GM12878 (cell line): ENCODE data around the gene SIRT5. TPM values are rescaled to one million over a fixed set of nuclear protein-coding genes. Genes with fewer than 3 reads are reported as not detected.

Experiments used
- ATAC-seq: fragments of 200-7000 bp; cut with Tn5 transposase; 3 replicates; pipeline ENCODE4 v1.9.1; 2020; ENCODE audit warnings: mild to moderate bottlenecking, moderate library complexity
- BruUV-seq: library from RNA; stranded (reverse); fragments of 400-500 nt; replicated peaks from 2 replicates; lab custom pipeline; 2021; lab: Mats Ljungman, UMichigan
- CTCF ChIA-PET: fragments of 300-600 bp; sonication (Branson Sonifier 250); formaldehyde crosslinking; extraction: SDS; loops from one replicate; lab custom pipeline; 2021; ENCODE audit warnings: inconsistent platforms; lab: Yijun Ruan, JAX
- POLR2A ChIA-PET: fragments of 350-600 bp; formaldehyde crosslinking; extraction: SDS; loops from one replicate; lab custom pipeline; 2021; ENCODE audit warnings: inconsistent platforms; lab: Charles Lee
- RAD21 ChIA-PET: fragments of 300-600 bp; sonication (Branson Sonifier 250); formaldehyde crosslinking; loops from one replicate; lab custom pipeline; 2023; ENCODE audit warnings: antibody characterized with exemption; ENCODE audit not compliant: unreplicated experiment; lab: Charles Lee
- SMC1A ChIA-PET: fragments of 300-600 bp; sonication (Branson Sonifier 250); formaldehyde crosslinking; loops from one replicate; lab custom pipeline; 2023; ENCODE audit not compliant: unreplicated experiment, uncharacterized antibody; lab: Charles Lee
- DNase-seq: peaks from one replicate; pipeline ENCODE4 v3.0.0-alpha.2; 2011; ENCODE audit warnings: low read depth, low spot score
- FAIRE-seq: peaks from 3 replicates; lab custom pipeline; 2011; peaks lifted over from hg19 to GRCh38; lab: Jason Lieb, UNC
- H2AFZ ChIP-seq: 2 replicates; pipeline ENCODE4 v1.6.0; 2011; ENCODE audit warnings: low read depth, low read length, control low read depth; ENCODE audit not compliant: control insufficient read depth
- H3K27ac ChIP-seq: 2 replicates; pipeline ENCODE4 v1.5.1; 2011; ENCODE audit warnings: control low read depth; ENCODE audit not compliant: control insufficient read depth, insufficient read depth
- H3K27me3 ChIP-seq, 2 experiments: replicated peaks in 1 of 2; 2 replicates each; pipeline versions ENCODE4 v1.6.0 to v1.6.1; 2011; ENCODE audit warnings: low read length in 1 of 2; ENCODE audit not compliant: control insufficient read depth in 2 of 2, insufficient read depth in 2 of 2
- H3K36me3 ChIP-seq, 2 experiments: 2 replicates each; pipeline ENCODE4 v1.5.1; 2011; ENCODE audit warnings: low read length in 1 of 2; ENCODE audit not compliant: control insufficient read depth in 2 of 2, insufficient read depth in 2 of 2
- H3K4me1 ChIP-seq: 2 replicates; pipeline ENCODE4 v1.6.1; 2011; ENCODE audit warnings: mild to moderate bottlenecking, low read length, moderate library complexity, mixed read lengths; ENCODE audit not compliant: control insufficient read depth, insufficient read depth
- H3K4me2 ChIP-seq: 2 replicates; pipeline ENCODE4 v1.6.0; 2011; ENCODE audit warnings: control low read depth; ENCODE audit not compliant: control insufficient read depth, insufficient read depth
- H3K4me3 ChIP-seq: fragments of 200-600 bp; sonication (generic); 2 replicates; pipeline ENCODE4 v1.5.1; 2016
- H3K79me2 ChIP-seq: 2 replicates; pipeline ENCODE4 v1.6.0; 2011; ENCODE audit warnings: low read length; ENCODE audit not compliant: control insufficient read depth, insufficient read depth
- H3K9ac ChIP-seq: 2 replicates; pipeline ENCODE4 v1.8.0; 2011; ENCODE audit warnings: low read length, control low read depth, mixed read lengths; ENCODE audit not compliant: control insufficient read depth, insufficient read depth
- H3K9me3 ChIP-seq: replicated peaks from 3 replicates; pipeline ENCODE4 v1.5.1; 2011; ENCODE audit warnings: mild to moderate bottlenecking, low read length; ENCODE audit not compliant: control insufficient read depth, insufficient read depth
- H4K20me1 ChIP-seq: 2 replicates; pipeline ENCODE4 v1.6.0; 2011; ENCODE audit not compliant: control insufficient read depth, insufficient read depth
- E2F4 ChIP-seq: IDR thresholded peaks from 2 replicates; pipeline ENCODE4 v1.6.1; 2012; ENCODE audit warnings: low read depth, low read length, improper control_type of control experiment
- JUNB ChIP-seq: IDR thresholded peaks from 2 replicates; pipeline ENCODE4 v1.6.1; 2016; ENCODE audit warnings: antibody characterized with exemption, mild to moderate bottlenecking
- NFXL1 ChIP-seq: fragments of 450-650 bp; IDR thresholded peaks from 2 replicates; pipeline ENCODE4 v1.6.1; 2017; ENCODE audit warnings: antibody characterized with exemption, mild to moderate bottlenecking, borderline replicate concordance
- NKRF ChIP-seq: fragments of 450-650 bp; conservative IDR thresholded peaks from 2 replicates; pipeline ENCODE4 v1.6.1; 2017; ENCODE audit warnings: mild to moderate bottlenecking, moderate library complexity
- SUPT20H ChIP-seq: IDR thresholded peaks from 2 replicates; pipeline ENCODE4 v1.6.1; 2011; ENCODE audit warnings: low read depth, mild to moderate bottlenecking, low read length, moderate library complexity, borderline replicate concordance; ENCODE audit not compliant: control insufficient read depth
- ZNF592 ChIP-seq: fragments of 450-650 bp; IDR thresholded peaks from 2 replicates; pipeline ENCODE4 v1.6.1; 2017; ENCODE audit warnings: mild to moderate bottlenecking, moderate library complexity
- WGBS: methylation state at CpG from one replicate; pipeline ENCODE4 v1.1.6; 2016; ENCODE audit warnings: low lambda C conversion rate; ENCODE audit not compliant: insufficient replicate concordance, insufficient coverage; ENCODE audit errors: missing lambda C conversion rate; 5-methylcytosine and 5-hydroxymethylcytosine counted together
- in situ Hi-C: fragments of 300-500 bp; cut with MboI; formaldehyde crosslinking; loops from 9 replicates; pipeline ENCODE4 v1.14.3; 2018; ENCODE audit warnings: mixed read lengths
- intact Hi-C: fragments of 100-400 bp; cut with micrococcal nuclease; formaldehyde crosslinking; loops from one replicate; pipeline ENCODE4 v1.14.2; 2022; ENCODE audit not compliant: unreplicated experiment
- polyA plus RNA-seq, 11 experiments: library from polyadenylated mRNA; depleted of rRNA in 4 of 11; unstranded in 6 of 11; stranded (reverse) in 5 of 11; fragments of >200 nt; fragmentation: Nextera tagmentation in 4 of 11; fragmentation: Illumina TruSeq in 1 of 11; extraction: Ambion mirVana in 4 of 11; extraction: Trizol in 1 of 11; gene quantifications; 1 replicate in 1 of 11; 2 replicates in 10 of 11; pipeline versions ENCODE4 v1.2.1 to v1.2.3, GENCODE V29; 2011 to 2016; ENCODE audit warnings: inconsistent platforms in 2 of 11, missing spikeins in 2 of 11, low read depth in 1 of 11
- total RNA-seq, 4 experiments: library from RNA; depleted of rRNA in 3 of 4; stranded (reverse); fragments of >200 nt in 3 of 4; fragmentation: Illumina TruSeq in 1 of 4; extraction: Trizol in 1 of 4; gene quantifications; 2 replicates each; pipeline versions ENCODE4 v1.2.1 to v1.2.3, GENCODE V29; 2013 to 2021

SIRT5 gene
- total and polyA plus RNA-seq, 10 of the 15 experiments (the other 5 are each of a cell fraction or from before 2014, with no cell fraction given) = 1.7 to 12.4 (median 10.0) TPM

GRCh38 chr6:13648850-13649249, 74.4 kb downstream of the SIRT5 start:
- FAIRE-seq = no peak
- no peak overlapping the region for H3K4me3 ChIP-seq

GRCh38 chr6:13649393-13649792, 75.0 kb downstream of the SIRT5 start:
- Histone ChIP-seq H3K27me3 (no peaks in the 10 kb centered on the region), H3K9me3 (no peaks in the 10 kb centered on the region), H3K79me2 (no peaks in the 10 kb centered on the region), H2AFZ (no peak overlapping the region), H3K4me2 (no peak overlapping the region), H4K20me1 (no peaks in the 10 kb centered on the region), H3K27ac (no peak overlapping the region), H3K4me3 (no peak overlapping the region), H3K9ac (no peak overlapping the region), H3K4me1 (no peaks in the 10 kb centered on the region), H3K36me3 (peaks cover 0 to 8% of the 10 kb centered on the region in 2 experiments; a peak in 2 of 4 replicates)
- in situ Hi-C loops (no loop called here), intact Hi-C loops (no loop called here)
- ChIA-PET SMC1A (interaction anchor here (1.0 to 1.7 kb wide), 4 partner anchors 9 to 54 kb away, joined by 3 to 7 read pairs (median 4); no protein-coding TSS in a partner anchor), RAD21 (interaction anchor here (1.4 kb wide), 2 partner anchors 38 to 60 kb away, joined by 3 to 6 read pairs; no protein-coding TSS in a partner anchor), POLR2A (interaction anchor here (0.6 to 0.7 kb wide), 3 partner anchors 12 to 780 kb away, joined by 3 to 4 read pairs (median 3); no protein-coding TSS in a partner anchor), CTCF (interaction anchor here (0.8 kb wide), 1 partner anchor 14 kb away, joined by 3 read pairs; no protein-coding TSS in a partner anchor)
- no peak for FAIRE-seq
- ATAC-seq = no peak
- 93% methylated on average over 3 of the region's 4 CpGs for WGBS
- no peak for DNase-seq
- BruUV-seq = no TSS peak
- TF ChIP-seq NKRF = no peak
- no peak for TF ChIP-seq ZNF592
- TF ChIP-seq JUNB = no peak

More at GRCh38 chr6:13648850-13649249, 74.4 kb downstream of the SIRT5 start:
- Histone ChIP-seq H3K36me3 (peaks cover 0 to 9% of the 10 kb centered on the region in 2 experiments; a peak in 2 of 4 replicates), H3K9me3 (no peaks in the 10 kb centered on the region), H2AFZ (no peak overlapping the region), H3K27me3 (no peaks in the 10 kb centered on the region), H3K4me1 (no peaks in the 10 kb centered on the region), H3K4me2 (no peak overlapping the region), H3K9ac (no peak overlapping the region), H3K79me2 (no peaks in the 10 kb centered on the region), H4K20me1 (no peaks in the 10 kb centered on the region), H3K27ac (no peak overlapping the region)
- in situ Hi-C loops (no loop called here), intact Hi-C loops (no loop called here)
- BruUV-seq = TSS peak; percentile 14
- RAD21 ChIA-PET = interaction anchor here (1.4 kb wide), 2 partner anchors 39 to 60 kb away, joined by 3 to 6 read pairs; no protein-coding TSS in a partner anchor
- POLR2A ChIA-PET = interaction anchor here (0.6 to 0.7 kb wide), 4 partner anchors 12 to 779 kb away, joined by 3 to 4 read pairs (median 3); no protein-coding TSS in a partner anchor
- TF ChIP-seq E2F4 = no peak
- no peak for TF ChIP-seq NFXL1
- no peak for TF ChIP-seq SUPT20H
- no peak for ATAC-seq
- CTCF ChIA-PET = interaction anchor here (0.6 to 1.0 kb wide), 3 partner anchors 13 to 195 kb away, joined by 3 read pairs; no protein-coding TSS in a partner anchor
- DNase-seq = no peak
- SMC1A ChIA-PET = interaction anchor here (0.6 to 1.7 kb wide), 6 partner anchors 10 to 55 kb away, joined by 3 to 7 read pairs (median 3); no protein-coding TSS in a partner anchor
